Hepatocyte (in vitro differentiated cells): ENCODE results near the gene ABCA8. TPM values are rescaled to one million over a fixed set of nuclear protein-coding genes. Genes with fewer than 3 reads are reported as not detected.

ENCODE experiments used
- DNase-seq: peaks from one replicate; pipeline ENCODE4 v3.0.0-alpha.2; 2016; ENCODE audit warnings: low spot score
- H2AFZ ChIP-seq: fragments of 200-600 bp; sonication (generic); 2 replicates; pipeline ENCODE4 v1.6.0; 2016; ENCODE audit warnings: antibody characterized with exemption, mild to moderate bottlenecking
- H3K27ac ChIP-seq: fragments of 200-600 bp; sonication (generic); 2 replicates; pipeline ENCODE4 v1.5.1; 2016; ENCODE audit warnings: mild to moderate bottlenecking
- H3K27me3 ChIP-seq: fragments of 200-600 bp; sonication (generic); 2 replicates; pipeline ENCODE4 v1.6.1; 2016
- H3K36me3 ChIP-seq: fragments of 200-600 bp; sonication (generic); replicated peaks from 2 replicates; pipeline ENCODE4 v1.5.1; 2016; ENCODE audit warnings: low read depth; ENCODE audit not compliant: insufficient read depth
- H3K4me1 ChIP-seq: fragments of 200-600 bp; sonication (generic); 2 replicates; pipeline ENCODE4 v1.5.1; 2016; ENCODE audit warnings: mild to moderate bottlenecking, moderate library complexity; ENCODE audit not compliant: insufficient read depth
- H3K4me2 ChIP-seq: fragments of 200-600 bp; sonication (generic); 2 replicates; pipeline ENCODE4 v1.6.0; 2016
- H3K4me3 ChIP-seq: fragments of 200-600 bp; sonication (generic); 2 replicates; pipeline ENCODE4 v1.5.1; 2016; ENCODE audit warnings: mild to moderate bottlenecking
- H3K79me2 ChIP-seq: fragments of 200-600 bp; sonication (generic); 2 replicates; pipeline ENCODE4 v1.6.0; 2017; ENCODE audit warnings: mild to moderate bottlenecking
- H3K9me2 ChIP-seq: fragments of 200-600 bp; sonication (generic); replicated peaks from 2 replicates; pipeline ENCODE4 v1.6.0; 2017; ENCODE audit warnings: mild to moderate bottlenecking; ENCODE audit not compliant: insufficient read depth
- H3K9me3 ChIP-seq: fragments of 200-600 bp; sonication (generic); 2 replicates; pipeline ENCODE4 v1.5.1; 2016; ENCODE audit warnings: low read depth, mild to moderate bottlenecking
- H4K20me1 ChIP-seq: fragments of 200-600 bp; sonication (generic); 2 replicates; pipeline ENCODE4 v1.6.0; 2016; ENCODE audit warnings: mild to moderate bottlenecking; ENCODE audit not compliant: insufficient read depth, poor library complexity, severe bottlenecking
- CTCF ChIP-seq: fragments of 200-600 bp; sonication (generic); IDR thresholded peaks from 2 replicates; pipeline ENCODE4 v1.5.1; 2016; ENCODE audit warnings: antibody characterized with exemption, mild to moderate bottlenecking; ENCODE audit not compliant: poor library complexity
- EZH2 ChIP-seq: fragments of 200-600 bp; sonication (generic); IDR thresholded peaks from 2 replicates; pipeline ENCODE4 v1.6.1; 2016; ENCODE audit warnings: antibody characterized with exemption, mild to moderate bottlenecking, borderline replicate concordance
- EZH2phosphoT487 ChIP-seq: fragments of 200-600 bp; sonication (generic); IDR thresholded peaks from one replicate; pipeline ENCODE4 v1.6.1; 2018; ENCODE audit warnings: antibody characterized with exemption, mild to moderate bottlenecking, low read depth, moderate library complexity; ENCODE audit not compliant: unreplicated experiment, severe bottlenecking
- WGBS: methylation state at CpG from one replicate; pipeline ENCODE4 v1.1.6; 2016; ENCODE audit warnings: low lambda C conversion rate; ENCODE audit errors: missing lambda C conversion rate; 5-methylcytosine and 5-hydroxymethylcytosine counted together
- polyA plus RNA-seq: library from polyadenylated mRNA; unstranded; fragments of >200 nt; fragmentation: Nextera tagmentation; extraction: Ambion mirVana; gene quantifications from 2 replicates; pipeline ENCODE4 v1.2.1, GENCODE V29; 2016
- total RNA-seq: library from RNA; depleted of rRNA; stranded (reverse); fragments of >200 nt; gene quantifications from 2 replicates; pipeline ENCODE4 v1.2.3, GENCODE V29; 2014

The ABCA8 gene
- total and polyA plus RNA-seq, 2 experiments from 2014 or later = 2.1 to 6.0 TPM

- Histone ChIP-seq H3K4me2 (no peak overlapping the region), H3K9me2 (no peaks in the 10 kb centered on the region), H3K4me1 (no peaks in the 10 kb centered on the region), H4K20me1 (no peaks in the 10 kb centered on the region), H3K79me2 (no peaks in the 10 kb centered on the region), H3K27me3 (no peaks in the 10 kb centered on the region), H3K4me3 (no peak overlapping the region), H3K36me3 (no peaks in the 10 kb centered on the region), H2AFZ (no peak overlapping the region), H3K9me3 (no peaks in the 10 kb centered on the region), H3K27ac (no peak overlapping the region)
- no peak for DNase-seq
- no peak for TF ChIP-seq CTCF
- no peak for TF ChIP-seq EZH2phosphoT487
- no peak for TF ChIP-seq EZH2
- WGBS = 73% methylated on average over 7 of the region's 7 CpGs
These were observed 87.3 kb downstream of the ABCA8 start for GRCh38 chr17:68867759-68868516.

GRCh38 chr17:68865584-68865983 lies 89.6 kb downstream of the ABCA8 start:
- 90% methylated on average over 2 of the region's 2 CpGs for WGBS
- no peak overlapping the region for H3K27ac ChIP-seq
- H2AFZ ChIP-seq = no peak overlapping the region
- DNase-seq = no peak
- no peak for TF ChIP-seq EZH2
- no peak for TF ChIP-seq CTCF
- no peak for TF ChIP-seq EZH2phosphoT487
- no peaks in the 10 kb centered on the region for H3K4me1 ChIP-seq
- no peaks in the 10 kb centered on the region for H3K9me3 ChIP-seq
- no peak overlapping the region for H3K4me3 ChIP-seq
- H3K36me3 ChIP-seq = no peaks in the 10 kb centered on the region
- no peaks in the 10 kb centered on the region for H3K9me2 ChIP-seq
- no peaks in the 10 kb centered on the region for H3K79me2 ChIP-seq
- no peaks in the 10 kb centered on the region for H3K27me3 ChIP-seq
- H4K20me1 ChIP-seq = no peaks in the 10 kb centered on the region
- H3K4me2 ChIP-seq = no peak overlapping the region

- TF ChIP-seq EZH2 = no peak
- no peak for TF ChIP-seq CTCF
- TF ChIP-seq EZH2phosphoT487 = no peak
- H3K4me1 ChIP-seq = no peaks in the 10 kb centered on the region
- no peak overlapping the region for H3K4me2 ChIP-seq
- H3K9me3 ChIP-seq = no peaks in the 10 kb centered on the region
- no peak for DNase-seq
- H3K4me3 ChIP-seq = no peak overlapping the region
- H2AFZ ChIP-seq = no peak overlapping the region
- H3K79me2 ChIP-seq = no peaks in the 10 kb centered on the region
- H3K27me3 ChIP-seq = no peaks in the 10 kb centered on the region
- 94% methylated on average over 1 of the region's 1 CpG for WGBS
- H3K36me3 ChIP-seq = no peaks in the 10 kb centered on the region
- no peaks in the 10 kb centered on the region for H3K9me2 ChIP-seq
- no peaks in the 10 kb centered on the region for H4K20me1 ChIP-seq
- H3K27ac ChIP-seq = no peak overlapping the region
These were observed 92.0 kb downstream of the ABCA8 start for GRCh38 chr17:68863091-68863652.
